Uterus (tissue), 2 donors: ENCODE results near the gene VWA5B2.

Source experiments
- POLR2A ChIP-seq, 2 donors: fragments of 450-650 bp; IDR thresholded peaks; one replicate each; pipeline ENCODE4 v1.6.1; 2016; ENCODE audit warnings: antibody characterized with exemption in 2 of 2, mild to moderate bottlenecking in 1 of 2, moderate library complexity in 1 of 2
- TF ChIP-seq, protein P1 (sequence below), 4 experiments: fragments of 200-600 bp in 2 of 4; fragments of 450-650 bp in 2 of 4; sonication (generic) in 2 of 4; IDR thresholded peaks; one replicate each; pipeline ENCODE4 v1.5.1; 2016 to 2019; ENCODE audit warnings: antibody characterized with exemption in 4 of 4, mild to moderate bottlenecking in 2 of 4, moderate library complexity in 1 of 4

DNA sequence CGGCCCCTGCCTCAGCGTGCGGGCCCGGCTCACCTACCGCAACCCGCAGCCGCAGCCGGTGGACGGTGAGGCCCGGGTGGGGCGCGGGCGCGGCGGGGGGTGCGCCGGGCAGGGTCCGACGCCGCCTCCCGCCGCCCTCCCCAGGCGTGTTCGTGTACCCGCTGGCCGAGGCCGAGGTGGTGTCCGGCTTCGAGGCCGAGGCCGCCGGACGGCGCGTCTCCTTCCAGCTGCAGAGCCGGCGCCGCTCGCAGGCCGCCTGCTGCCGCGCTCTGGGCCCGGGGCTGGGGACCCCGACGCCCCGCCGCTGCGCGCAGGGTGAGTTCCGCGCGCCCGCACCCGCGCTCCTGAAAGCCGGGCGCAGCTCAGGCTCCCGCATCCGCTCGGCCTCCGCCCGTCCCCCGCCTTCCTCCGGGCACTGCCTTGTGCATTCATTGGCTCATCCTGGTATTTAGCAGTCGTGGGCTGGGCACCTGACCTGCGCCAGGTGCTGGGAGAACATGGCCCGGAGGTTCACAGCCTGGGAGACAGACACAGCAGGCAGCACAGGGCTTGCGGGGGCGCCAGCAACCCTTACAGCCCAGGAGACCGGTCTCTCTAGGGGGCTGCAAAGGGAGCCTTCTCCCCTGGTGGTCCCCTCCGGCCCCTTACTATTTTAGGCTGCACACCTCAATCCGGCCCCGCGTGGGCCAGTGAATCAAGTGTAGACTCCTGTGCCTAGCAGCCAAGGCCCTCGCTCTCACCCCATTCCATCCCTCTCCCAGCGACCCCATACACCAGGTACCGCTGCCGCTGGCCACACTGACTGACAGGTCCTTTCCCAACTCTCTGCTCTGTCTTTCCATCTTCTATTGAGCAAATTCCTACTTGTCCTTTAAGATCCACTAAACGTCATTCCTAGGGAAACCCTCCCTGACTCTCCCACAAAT is 1.5 kb downstream of the VWA5B2 start:
- TF ChIP-seq, protein P1, sequence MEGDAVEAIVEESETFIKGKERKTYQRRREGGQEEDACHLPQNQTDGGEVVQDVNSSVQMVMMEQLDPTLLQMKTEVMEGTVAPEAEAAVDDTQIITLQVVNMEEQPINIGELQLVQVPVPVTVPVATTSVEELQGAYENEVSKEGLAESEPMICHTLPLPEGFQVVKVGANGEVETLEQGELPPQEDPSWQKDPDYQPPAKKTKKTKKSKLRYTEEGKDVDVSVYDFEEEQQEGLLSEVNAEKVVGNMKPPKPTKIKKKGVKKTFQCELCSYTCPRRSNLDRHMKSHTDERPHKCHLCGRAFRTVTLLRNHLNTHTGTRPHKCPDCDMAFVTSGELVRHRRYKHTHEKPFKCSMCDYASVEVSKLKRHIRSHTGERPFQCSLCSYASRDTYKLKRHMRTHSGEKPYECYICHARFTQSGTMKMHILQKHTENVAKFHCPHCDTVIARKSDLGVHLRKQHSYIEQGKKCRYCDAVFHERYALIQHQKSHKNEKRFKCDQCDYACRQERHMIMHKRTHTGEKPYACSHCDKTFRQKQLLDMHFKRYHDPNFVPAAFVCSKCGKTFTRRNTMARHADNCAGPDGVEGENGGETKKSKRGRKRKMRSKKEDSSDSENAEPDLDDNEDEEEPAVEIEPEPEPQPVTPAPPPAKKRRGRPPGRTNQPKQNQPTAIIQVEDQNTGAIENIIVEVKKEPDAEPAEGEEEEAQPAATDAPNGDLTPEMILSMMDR (IDR thresholded peaks at IDR 0.05): no peak
- no peak for TF ChIP-seq POLR2A (IDR thresholded peaks at IDR 0.05)
